Cardiac muscle cell (in vitro differentiated cells and primary cell): ENCODE measurements around the gene NCOA7. TPM values are rescaled to one million over a fixed set of nuclear protein-coding genes. Genes with fewer than 3 reads are reported as not detected.

Experiments
- DNase-seq, 2 donors: peaks; one replicate each; pipeline versions ENCODE4 v3.0.0 to v3.0.0-alpha.2; 2010 to 2017; ENCODE audit warnings: low read depth in 1 of 2, low spot score in 1 of 2
- H3K27ac ChIP-seq: fragments of 200-600 bp; sonication (generic); 2 replicates; pipeline ENCODE4 v1.5.1; 2016
- H3K27me3 ChIP-seq: fragments of 200-600 bp; sonication (generic); 2 replicates; pipeline ENCODE4 v1.6.0; 2016; ENCODE audit warnings: control low read depth
- H3K36me3 ChIP-seq: fragments of 200-600 bp; sonication (generic); 2 replicates; pipeline ENCODE4 v1.5.1; 2016; ENCODE audit warnings: control low read depth
- H3K4me1 ChIP-seq: fragments of 200-600 bp; sonication (generic); 2 replicates; pipeline ENCODE4 v1.8.1; 2017; ENCODE audit warnings: low read depth, mild to moderate bottlenecking, mixed run types
- H3K4me3 ChIP-seq: fragments of 200-600 bp; sonication (generic); 2 replicates; pipeline ENCODE4 v1.5.1; 2016; ENCODE audit warnings: mild to moderate bottlenecking
- H3K9me3 ChIP-seq: fragments of 200-600 bp; sonication (generic); 2 replicates; pipeline ENCODE4 v1.5.1; 2017; ENCODE audit warnings: low read depth, mild to moderate bottlenecking, control low read depth
- CTCF ChIP-seq: IDR thresholded peaks from 2 replicates; pipeline ENCODE4 v1.5.1; 2012; ENCODE audit warnings: low read depth, mild to moderate bottlenecking, low read length
- polyA plus RNA-seq: library from polyadenylated mRNA; unstranded; fragments of >200 nt; fragmentation: Nextera tagmentation; extraction: Ambion mirVana; gene quantifications from 2 replicates; pipeline ENCODE4 v1.2.1, GENCODE V29; 2016
- total RNA-seq: library from RNA; depleted of rRNA; stranded (reverse); fragments of >200 nt; gene quantifications from 2 replicates; pipeline ENCODE4 v1.2.3, GENCODE V29; 2016

NCOA7 gene
- total and polyA plus RNA-seq, 2 experiments from 2014 or later: 4.2 to 5.8 TPM

GRCh38 chr6:125791820-125792165 lies 1.0 kb downstream of the NCOA7 start:
- H3K36me3 ChIP-seq: no peaks in the 10 kb centered on the region
- no peak for DNase-seq
- peaks cover 8% of the 10 kb centered on the region for H3K4me1 ChIP-seq
- no peaks in the 10 kb centered on the region for H3K27me3 ChIP-seq
- H3K27ac ChIP-seq: no peak overlapping the region
- no peak for TF ChIP-seq CTCF
- peak overlapping the region; percentile 56 for H3K4me3 ChIP-seq
- no peaks in the 10 kb centered on the region for H3K9me3 ChIP-seq

- Histone ChIP-seq H3K9me3 (no peaks in the 10 kb centered on the region), H3K4me3 (no peak overlapping the region), H3K27me3 (no peaks in the 10 kb centered on the region), H3K4me1 (peaks cover 8% of the 10 kb centered on the region), H3K27ac (no peak overlapping the region), H3K36me3 (no peaks in the 10 kb centered on the region)
- no peak for TF ChIP-seq CTCF
- DNase-seq: peak in 1 of 2 donors; percentile 31
These were observed 1.4 kb downstream of the NCOA7 start for GRCh38 chr6:125792172-125792571.

- Histone ChIP-seq H3K9me3 (no peaks in the 10 kb centered on the region), H3K36me3 (no peaks in the 10 kb centered on the region), H3K27ac (no peak overlapping the region), H3K4me1 (peaks cover 8% of the 10 kb centered on the region), H3K27me3 (no peaks in the 10 kb centered on the region), H3K4me3 (no peak overlapping the region)
- DNase-seq: peak in 1 of 2 donors; percentile 47
- no peak for TF ChIP-seq CTCF
These were observed 1.9 kb downstream of the NCOA7 start for GRCh38 chr6:125792680-125793079.

- H3K36me3 ChIP-seq: no peaks in the 10 kb centered on the region
- peaks cover 8% of the 10 kb centered on the region for H3K4me1 ChIP-seq
- H3K9me3 ChIP-seq: no peaks in the 10 kb centered on the region
- no peaks in the 10 kb centered on the region for H3K27me3 ChIP-seq
- peak in 1 of 2 donors; percentile 59 for DNase-seq
- H3K4me3 ChIP-seq: no peak overlapping the region
- TF ChIP-seq CTCF: no peak
- H3K27ac ChIP-seq: no peak overlapping the region
These were observed 2.5 kb downstream of the NCOA7 start for GRCh38 chr6:125793280-125793679.

GRCh38 chr6:125793863-125794262 lies 3.1 kb downstream of the NCOA7 start:
- TF ChIP-seq CTCF: no peak
- no peak overlapping the region for H3K27ac ChIP-seq
- no peak overlapping the region for H3K4me3 ChIP-seq
- no peaks in the 10 kb centered on the region for H3K36me3 ChIP-seq
- H3K9me3 ChIP-seq: no peaks in the 10 kb centered on the region
- H3K4me1 ChIP-seq: peaks cover 8% of the 10 kb centered on the region
- no peak for DNase-seq
- no peaks in the 10 kb centered on the region for H3K27me3 ChIP-seq
